Neuronal stem cell (in vitro differentiated cells): ENCODE data around the gene OXCT1.
A peak's percentile ranks its signal among the peaks of the same experiment; 100 is the strongest.

Experiments
- DNase-seq: peaks from one replicate; pipeline ENCODE4 v3.0.0-alpha.2; 2013; ENCODE audit warnings: low spot score
- H2AFZ ChIP-seq: one replicate; pipeline ENCODE4 v1.6.1; 2013; ENCODE audit warnings: mild to moderate bottlenecking, low read length, inconsistent platforms
- H2AK5ac ChIP-seq: 2 replicates; pipeline ENCODE4 v1.6.1; 2013; ENCODE audit warnings: low read depth, mild to moderate bottlenecking, inconsistent platforms, low read length, moderate library complexity, mixed read lengths
- H2BK120ac ChIP-seq: 2 replicates; pipeline ENCODE4 v1.6.1; 2013; ENCODE audit warnings: low read depth, mild to moderate bottlenecking, inconsistent platforms, low read length, moderate library complexity, mixed read lengths
- H2BK12ac ChIP-seq: one replicate; pipeline ENCODE4 v1.6.1; 2013; ENCODE audit warnings: low read length, inconsistent platforms
- H2BK15ac ChIP-seq: 2 replicates; pipeline ENCODE4 v1.6.1; 2013; ENCODE audit warnings: mild to moderate bottlenecking, low read length, inconsistent platforms, mixed read lengths
- H2BK5ac ChIP-seq: one replicate; pipeline ENCODE4 v1.6.1; 2013; ENCODE audit warnings: inconsistent platforms, mild to moderate bottlenecking, low read length, moderate library complexity
- H3K14ac ChIP-seq: one replicate; pipeline ENCODE4 v1.6.1; 2013; ENCODE audit warnings: low read length, inconsistent platforms
- H3K18ac ChIP-seq: 2 replicates; pipeline ENCODE4 v1.6.1; 2013; ENCODE audit warnings: low read length, inconsistent platforms
- H3K23ac ChIP-seq: 2 replicates; pipeline ENCODE4 v1.6.1; 2013; ENCODE audit warnings: low read depth, mild to moderate bottlenecking, mixed read lengths, low read length, inconsistent platforms; ENCODE audit not compliant: poor library complexity
- H3K27ac ChIP-seq: replicated peaks from 3 replicates; pipeline ENCODE4 v1.5.1; 2013; ENCODE audit warnings: low read length, inconsistent platforms
- H3K27me3 ChIP-seq, 3 experiments: 2 replicates each; pipeline ENCODE4 v1.6.1; 2013; ENCODE audit warnings: low read length in 3 of 3, mild to moderate bottlenecking in 2 of 3, inconsistent platforms in 1 of 3, low read depth in 1 of 3, mixed read lengths in 1 of 3, moderate library complexity in 1 of 3; ENCODE audit not compliant: control insufficient read depth in 3 of 3, insufficient read depth in 3 of 3
- H3K36me3 ChIP-seq, 2 donors: replicated peaks in 1 of 2; 2 replicates each; pipeline ENCODE4 v1.6.1; 2013; ENCODE audit warnings: low read length in 2 of 2; ENCODE audit not compliant: control insufficient read depth in 2 of 2, insufficient read depth in 2 of 2
- H3K4ac ChIP-seq: 2 replicates; pipeline ENCODE4 v1.6.1; 2013; ENCODE audit warnings: inconsistent platforms, mild to moderate bottlenecking, low read length, moderate library complexity
- H3K4me1 ChIP-seq, 2 donors: 1 replicate in 1 of 2; 2 replicates in 1 of 2; pipeline ENCODE4 v1.6.1; 2013; ENCODE audit warnings: low read length in 2 of 2, low read depth in 1 of 2; ENCODE audit not compliant: control insufficient read depth in 2 of 2, insufficient read depth in 1 of 2
- H3K4me2 ChIP-seq: one replicate; pipeline ENCODE4 v1.6.1; 2013; ENCODE audit warnings: mild to moderate bottlenecking, low read length, inconsistent platforms; ENCODE audit not compliant: insufficient read depth, poor library complexity, severe bottlenecking
- H3K4me3 ChIP-seq, 2 donors: 2 replicates each; pipeline ENCODE4 v1.5.1; 2013; ENCODE audit warnings: low read length in 2 of 2, mild to moderate bottlenecking in 2 of 2, inconsistent platforms in 1 of 2, moderate library complexity in 1 of 2
- H3K79me1 ChIP-seq: one replicate; pipeline ENCODE4 v1.6.1; 2013; ENCODE audit warnings: low read depth, mild to moderate bottlenecking, inconsistent platforms, low read length, moderate library complexity
- H3K9ac ChIP-seq: one replicate; pipeline ENCODE4 v1.6.1; 2013; ENCODE audit warnings: mild to moderate bottlenecking, low read depth, low read length, inconsistent platforms; ENCODE audit not compliant: poor library complexity
- H3K9me3 ChIP-seq, 2 donors: replicated peaks in 1 of 2; 2 replicates each; pipeline versions ENCODE3 to v1.6.1; 2013; ENCODE audit warnings: low read length in 2 of 2, mild to moderate bottlenecking in 2 of 2, inconsistent platforms in 1 of 2, low read depth in 1 of 2, mixed read lengths in 1 of 2, moderate library complexity in 1 of 2; ENCODE audit not compliant: control insufficient read depth in 2 of 2, insufficient read depth in 1 of 2
- H4K8ac ChIP-seq: one replicate; pipeline ENCODE4 v1.6.1; 2013; ENCODE audit warnings: low read depth, mild to moderate bottlenecking, inconsistent platforms, low read length, moderate library complexity
- H4K91ac ChIP-seq: one replicate; pipeline ENCODE4 v1.6.1; 2013; ENCODE audit warnings: low read length, low read depth, mild to moderate bottlenecking, inconsistent platforms; ENCODE audit not compliant: poor library complexity
- WGBS, 2 donors: extraction: QIAGEN DNeasy Blood & Tissue Kit; methylation state at CpG; one replicate each; pipeline ENCODE4 v1.1.7; 2013; ENCODE audit warnings: missing lambda C conversion rate in 2 of 2, mixed read lengths in 1 of 2; ENCODE audit not compliant: insufficient read length in 2 of 2, insufficient replicate concordance in 1 of 2; ENCODE audit errors: extremely low coverage in 2 of 2; 5-methylcytosine and 5-hydroxymethylcytosine counted together

The OXCT1 gene

GRCh38 chr5:41863871-41864486 lies 6.2 kb downstream of the OXCT1 start:
- Histone ChIP-seq H2BK5ac (no peak overlapping the region), H2BK120ac (no peak overlapping the region), H3K23ac (no peak overlapping the region), H3K9ac (no peak overlapping the region), H3K27me3 (no peaks in the 10 kb centered on the region), H2AK5ac (no peak overlapping the region), H3K4ac (no peak overlapping the region), H2BK15ac (no peak overlapping the region), H3K18ac (no peak overlapping the region), H3K4me1 (peaks cover 0 to 1% of the 10 kb centered on the region in 2 donors), H2AFZ (no peak overlapping the region), H3K79me1 (no peaks in the 10 kb centered on the region), H3K14ac (no peak overlapping the region), H2BK12ac (no peak overlapping the region), H3K4me3 (no peak overlapping the region), H3K4me2 (no peak overlapping the region), H3K27ac (no peak overlapping the region), H4K8ac (no peak overlapping the region), H3K9me3 (no peaks in the 10 kb centered on the region), H3K36me3 (peaks cover 4 to 42% of the 10 kb centered on the region in 2 donors), H4K91ac (no peak overlapping the region)
- no peak for DNase-seq

GRCh38 chr5:41858890-41859289 lies 11.3 kb downstream of the OXCT1 start:
- H4K91ac ChIP-seq = no peak overlapping the region
- no peak overlapping the region for H3K4me2 ChIP-seq
- no peak overlapping the region for H3K27ac ChIP-seq
- H3K9ac ChIP-seq = no peak overlapping the region
- H3K23ac ChIP-seq = no peak overlapping the region
- H3K9me3 ChIP-seq = no peaks in the 10 kb centered on the region
- H2AFZ ChIP-seq = no peak overlapping the region
- H2BK120ac ChIP-seq = no peak overlapping the region
- no peak overlapping the region for H3K14ac ChIP-seq
- DNase-seq = no peak
- no peak overlapping the region for H3K4ac ChIP-seq
- no peaks in the 10 kb centered on the region for H3K4me1 ChIP-seq
- no peak overlapping the region for H3K18ac ChIP-seq
- no peak overlapping the region for H2BK12ac ChIP-seq
- H3K4me3 ChIP-seq = no peak overlapping the region
- WGBS, 2 donors = no CpG with 5 or more reads among the region's 2 CpGs
- H3K79me1 ChIP-seq = no peaks in the 10 kb centered on the region
- no peaks in the 10 kb centered on the region for H3K27me3 ChIP-seq
- no peak overlapping the region for H2BK15ac ChIP-seq
- no peak overlapping the region for H2AK5ac ChIP-seq
- peaks cover 6 to 74% of the 10 kb centered on the region in 2 donors for H3K36me3 ChIP-seq
- no peak overlapping the region for H4K8ac ChIP-seq
- no peak overlapping the region for H2BK5ac ChIP-seq

- no peaks in the 10 kb centered on the region for H3K27me3 ChIP-seq
- H3K4me3 ChIP-seq = no peak overlapping the region
- H3K36me3 ChIP-seq = peaks cover 6 to 83% of the 10 kb centered on the region in 2 donors
- H4K91ac ChIP-seq = no peak overlapping the region
- no CpG with 5 or more reads among the region's 1 CpG for WGBS, 2 donors
- H2BK120ac ChIP-seq = no peak overlapping the region
- no peak overlapping the region for H3K18ac ChIP-seq
- H2AFZ ChIP-seq = no peak overlapping the region
- no peak overlapping the region for H2BK15ac ChIP-seq
- no peak overlapping the region for H3K27ac ChIP-seq
- no peak for DNase-seq
- no peak overlapping the region for H3K14ac ChIP-seq
- H3K23ac ChIP-seq = no peak overlapping the region
- no peak overlapping the region for H3K4me2 ChIP-seq
- no peak overlapping the region for H3K4ac ChIP-seq
- H3K4me1 ChIP-seq = no peaks in the 10 kb centered on the region
- no peak overlapping the region for H2BK12ac ChIP-seq
- no peak overlapping the region for H4K8ac ChIP-seq
- no peak overlapping the region for H2AK5ac ChIP-seq
- no peaks in the 10 kb centered on the region for H3K79me1 ChIP-seq
- H3K9ac ChIP-seq = no peak overlapping the region
- no peaks in the 10 kb centered on the region for H3K9me3 ChIP-seq
- no peak overlapping the region for H2BK5ac ChIP-seq
Measured at GRCh38 chr5:41857989-41858388, 12.2 kb downstream of the OXCT1 start.

GRCh38 chr5:41856644-41857491 lies 13.4 kb downstream of the OXCT1 start:
- H3K4me3 ChIP-seq = no peak overlapping the region
- no peak overlapping the region for H4K91ac ChIP-seq
- no peak overlapping the region for H3K14ac ChIP-seq
- H2BK120ac ChIP-seq = no peak overlapping the region
- no peak overlapping the region for H3K23ac ChIP-seq
- no peak overlapping the region for H2BK12ac ChIP-seq
- H3K18ac ChIP-seq = no peak overlapping the region
- H2BK5ac ChIP-seq = no peak overlapping the region
- H2AK5ac ChIP-seq = no peak overlapping the region
- no peak overlapping the region for H3K4ac ChIP-seq
- H3K36me3 ChIP-seq = peaks cover 8 to 86% of the 10 kb centered on the region in 2 donors
- no peak overlapping the region for H3K4me2 ChIP-seq
- H4K8ac ChIP-seq = no peak overlapping the region
- H3K9ac ChIP-seq = no peak overlapping the region
- H2BK15ac ChIP-seq = no peak overlapping the region
- H2AFZ ChIP-seq = no peak overlapping the region
- no peaks in the 10 kb centered on the region for H3K9me3 ChIP-seq
- no peaks in the 10 kb centered on the region for H3K79me1 ChIP-seq
- no CpG with 5 or more reads among the region's 5 CpGs for WGBS, 2 donors
- H3K27ac ChIP-seq = no peak overlapping the region
- no peaks in the 10 kb centered on the region for H3K4me1 ChIP-seq
- DNase-seq = peak; percentile 69
- H3K27me3 ChIP-seq = no peaks in the 10 kb centered on the region
